Inferior parietal cortex (tissue), 1 donor: ENCODE measurements around the gene PAPSS2.

Experiments
- DNase-seq: peaks from one replicate; pipeline ENCODE4 v3.0.0-alpha.2; 2016; ENCODE audit errors: extremely low spot score

PAPSS2 gene

GRCh38 chr10:87671139-87671815, 11.6 kb downstream of the PAPSS2 start:
- no peak for DNase-seq

- DNase-seq: no peak
These were observed 12.9 kb downstream of the PAPSS2 start for GRCh38 chr10:87672551-87672950.

- no peak for DNase-seq
These were observed 15.3 kb downstream of the PAPSS2 start for GRCh38 chr10:87674943-87675342.

GRCh38 chr10:87675396-87676376, 16.0 kb downstream of the PAPSS2 start:
- no peak for DNase-seq

GRCh38 chr10:87677595-87677994, 17.9 kb downstream of the PAPSS2 start:
- no peak for DNase-seq

GRCh38 chr10:87678302-87678701, 18.6 kb downstream of the PAPSS2 start:
- no peak for DNase-seq

GRCh38 chr10:87683356-87683755, 23.7 kb downstream of the PAPSS2 start:
- no peak for DNase-seq

- no peak for DNase-seq
These were observed 24.4 kb downstream of the PAPSS2 start for GRCh38 chr10:87684001-87684638.

GRCh38 chr10:87685832-87686574, 26.3 kb downstream of the PAPSS2 start:
- DNase-seq: no peak

GRCh38 chr10:87691506-87692070, 31.9 kb downstream of the PAPSS2 start:
- no peak for DNase-seq

- DNase-seq: no peak
These were observed 33.3 kb downstream of the PAPSS2 start for GRCh38 chr10:87692956-87693484.

GRCh38 chr10:87694011-87694794, 34.5 kb downstream of the PAPSS2 start:
- no peak for DNase-seq

- DNase-seq: no peak
These were observed 35.4 kb downstream of the PAPSS2 start for GRCh38 chr10:87695074-87695473.

GRCh38 chr10:87696922-87697745, 37.5 kb downstream of the PAPSS2 start:
- no peak for DNase-seq

GRCh38 chr10:87700031-87700796, 40.5 kb downstream of the PAPSS2 start:
- DNase-seq: peak; percentile 29

- DNase-seq: no peak
These were observed 42.7 kb downstream of the PAPSS2 start for GRCh38 chr10:87702260-87702972.

- no peak for DNase-seq
These were observed 43.3 kb downstream of the PAPSS2 start for GRCh38 chr10:87702973-87703294.

- DNase-seq: no peak
These were observed 44.1 kb downstream of the PAPSS2 start for GRCh38 chr10:87703771-87704170.
